PC-9 (cell line): Measurements from ENCODE around the gene FEM1C. TPM values are rescaled to one million over a fixed set of nuclear protein-coding genes. Genes with fewer than 3 reads are reported as not detected.
A peak's percentile ranks its signal among the peaks of the same experiment; 100 is the strongest.

ENCODE experiments used
- BruUV-seq: library from RNA; stranded (reverse); fragments of 400-500 nt; replicated peaks from 2 replicates; lab custom pipeline; 2021; lab: Mats Ljungman, UMichigan
- CTCF ChIA-PET: fragments of 300-600 bp; sonication (Branson Sonifier 250); formaldehyde crosslinking; loops from one replicate; lab custom pipeline; 2022; ENCODE audit warnings: antibody characterized with exemption; lab: Charles Lee
- POLR2A ChIA-PET: fragments of 300-600 bp; sonication (Branson Sonifier 250); formaldehyde crosslinking; loops from one replicate; lab custom pipeline; 2022; ENCODE audit warnings: antibody characterized with exemption; ENCODE audit not compliant: unreplicated experiment; lab: Charles Lee
- DNase-seq, 2 experiments: peaks; one replicate each; pipeline versions ENCODE4 v3.0.0 to v3.0.0-alpha.2; 2015 to 2022; ENCODE audit warnings: mixed read lengths in 1 of 2
- H2AFZ ChIP-seq: fragments of 200-600 bp; sonication (generic); 2 replicates; pipeline ENCODE4 v1.8.1; 2017; ENCODE audit warnings: antibody characterized with exemption
- H3F3A ChIP-seq: fragments of 200-600 bp; sonication (generic); 2 replicates; pipeline ENCODE4 v1.8.1; 2017; ENCODE audit warnings: antibody characterized with exemption, mild to moderate bottlenecking, low read depth; ENCODE audit not compliant: insufficient read depth
- H3K27ac ChIP-seq: fragments of 200-600 bp; sonication (generic); 2 replicates; pipeline ENCODE4 v1.6.1; 2016; ENCODE audit warnings: mixed run types
- H3K27me3 ChIP-seq: fragments of 200-600 bp; sonication (generic); 2 replicates; pipeline ENCODE4 v1.6.1; 2016; ENCODE audit warnings: low read depth, mixed run types; ENCODE audit not compliant: insufficient read depth
- H3K36me3 ChIP-seq: fragments of 200-600 bp; sonication (generic); 2 replicates; pipeline ENCODE4 v1.6.1; 2016; ENCODE audit warnings: low read depth, mixed run types
- H3K4me1 ChIP-seq: fragments of 200-600 bp; sonication (generic); replicated peaks from 2 replicates; pipeline ENCODE4 v1.6.1; 2016; ENCODE audit warnings: mixed run types; ENCODE audit not compliant: insufficient read depth
- H3K4me2 ChIP-seq: fragments of 200-600 bp; sonication (generic); 2 replicates; pipeline ENCODE4 v1.6.1; 2017; ENCODE audit warnings: mixed run types
- H3K4me3 ChIP-seq: fragments of 200-600 bp; sonication (generic); 2 replicates; pipeline ENCODE4 v1.6.1; 2016; ENCODE audit warnings: mixed run types
- H3K79me2 ChIP-seq: fragments of 200-600 bp; sonication (generic); 2 replicates; pipeline ENCODE4 v1.6.1; 2017; ENCODE audit warnings: low read depth, mixed run types
- H3K9me2 ChIP-seq: fragments of 200-600 bp; sonication (generic); 2 replicates; pipeline ENCODE4 v1.8.1; 2017; ENCODE audit warnings: mild to moderate bottlenecking; ENCODE audit not compliant: insufficient read depth
- H3K9me3 ChIP-seq: fragments of 200-600 bp; sonication (generic); 2 replicates; pipeline ENCODE4 v1.8.1; 2016; ENCODE audit warnings: low read depth; ENCODE audit not compliant: insufficient read depth
- H4K20me1 ChIP-seq: fragments of 200-600 bp; sonication (generic); 2 replicates; pipeline ENCODE4 v1.8.1; 2017; ENCODE audit not compliant: insufficient read depth
- CTCF ChIP-seq: fragments of 200-600 bp; sonication (generic); conservative IDR thresholded peaks from 2 replicates; pipeline ENCODE4 v1.6.1; 2017; ENCODE audit warnings: mixed run types, antibody characterized with exemption, mild to moderate bottlenecking, moderate library complexity
- EZH2 ChIP-seq: fragments of 200-600 bp; sonication (generic); IDR thresholded peaks from 2 replicates; pipeline ENCODE4 v1.8.0; 2017; ENCODE audit warnings: antibody characterized with exemption, low read depth
- intact Hi-C: fragments of 100-400 bp; cut with micrococcal nuclease; formaldehyde crosslinking; loops from one replicate; pipeline ENCODE4 v1.10.0; 2022; ENCODE audit not compliant: unreplicated experiment
- total RNA-seq: library from RNA; stranded (reverse); gene quantifications from 2 replicates; pipeline ENCODE4 v1.2.3, GENCODE V29; 2021

FEM1C gene
- total RNA-seq, 1 experiment from 2014 or later = 15.9 TPM

GRCh38 chr5:115477581-115477980, 67.0 kb downstream of the FEM1C start:
- no peaks in the 10 kb centered on the region for H3K79me2 ChIP-seq
- no peak overlapping the region for H3K4me3 ChIP-seq
- ChIA-PET POLR2A (no interaction called here), CTCF (no interaction called here)
- no peaks in the 10 kb centered on the region for H3K27me3 ChIP-seq
- H3K36me3 ChIP-seq = no peaks in the 10 kb centered on the region
- no peak overlapping the region for H3K27ac ChIP-seq
- H3K4me2 ChIP-seq = no peak overlapping the region
- no peaks in the 10 kb centered on the region for H3K4me1 ChIP-seq
- BruUV-seq = no TSS peak
- intact Hi-C loops = no loop called here
- no peak overlapping the region for H2AFZ ChIP-seq
- no peaks in the 10 kb centered on the region for H3F3A ChIP-seq
- H4K20me1 ChIP-seq = no peaks in the 10 kb centered on the region
- H3K9me2 ChIP-seq = no peaks in the 10 kb centered on the region
- H3K9me3 ChIP-seq = no peaks in the 10 kb centered on the region
- no peak for TF ChIP-seq CTCF
- TF ChIP-seq EZH2 = no peak
- no peak for DNase-seq

GRCh38 chr5:115475788-115476187, 68.8 kb downstream of the FEM1C start:
- no peaks in the 10 kb centered on the region for H3F3A ChIP-seq
- no peaks in the 10 kb centered on the region for H3K27me3 ChIP-seq
- H3K4me2 ChIP-seq = no peak overlapping the region
- H3K36me3 ChIP-seq = no peaks in the 10 kb centered on the region
- no peaks in the 10 kb centered on the region for H3K9me3 ChIP-seq
- H4K20me1 ChIP-seq = no peaks in the 10 kb centered on the region
- no peaks in the 10 kb centered on the region for H3K4me1 ChIP-seq
- TF ChIP-seq CTCF (no peak), EZH2 (no peak)
- CTCF ChIA-PET = no interaction called here
- H3K4me3 ChIP-seq = no peak overlapping the region
- no peaks in the 10 kb centered on the region for H3K79me2 ChIP-seq
- intact Hi-C loops = no loop called here
- H3K27ac ChIP-seq = no peak overlapping the region
- POLR2A ChIA-PET = no interaction called here
- no TSS peak for BruUV-seq
- DNase-seq = no peak
- H3K9me2 ChIP-seq = no peaks in the 10 kb centered on the region
- H2AFZ ChIP-seq = 0 out of 2 replicates have a peak overlapping the region, but pooled peaks have one; percentile 30

GRCh38 chr5:115472271-115473025, 72.1 kb downstream of the FEM1C start:
- no peaks in the 10 kb centered on the region for H3K36me3 ChIP-seq
- peaks cover 6% of the 10 kb centered on the region for H3K4me1 ChIP-seq
- no peak overlapping the region for H3K4me3 ChIP-seq
- H3F3A ChIP-seq = no peaks in the 10 kb centered on the region
- ChIA-PET POLR2A (no interaction called here), CTCF (no interaction called here)
- H3K9me2 ChIP-seq = no peaks in the 10 kb centered on the region
- H3K27ac ChIP-seq = no peak overlapping the region
- DNase-seq = no peak
- BruUV-seq = no TSS peak
- no peaks in the 10 kb centered on the region for H3K9me3 ChIP-seq
- no peak for TF ChIP-seq EZH2
- H3K79me2 ChIP-seq = no peaks in the 10 kb centered on the region
- no peak overlapping the region for H2AFZ ChIP-seq
- H3K27me3 ChIP-seq = no peaks in the 10 kb centered on the region
- intact Hi-C loops = no loop called here
- H4K20me1 ChIP-seq = no peaks in the 10 kb centered on the region
- H3K4me2 ChIP-seq = no peak overlapping the region
